Fibroblast of lung (primary cell): ENCODE measurements around the gene SLC35F4. TPM values are rescaled to one million over a fixed set of nuclear protein-coding genes. Genes with fewer than 3 reads are reported as not detected.
"Not testable (repeated sequence)": the region's sequence is repeated elsewhere in the genome, so short reads cannot be mapped to it uniquely, and the experiment has no call there.

ENCODE experiments used
- DNase-seq, 2 donors: peaks; one replicate each; pipeline versions ENCODE4 v3.0.0 to v3.0.0-alpha.2; 2010; ENCODE audit warnings: low read depth in 2 of 2
- H2AFZ ChIP-seq: 2 replicates; pipeline ENCODE4 v1.5.1; 2012; ENCODE audit warnings: low read length, control low read depth, inconsistent platforms
- H3K27ac ChIP-seq: 2 replicates; pipeline ENCODE4 v1.5.1; 2011; ENCODE audit warnings: low read length, control low read depth; ENCODE audit not compliant: insufficient read depth
- H3K27me3 ChIP-seq: 2 replicates; pipeline ENCODE4 v1.5.1; 2011; ENCODE audit warnings: mild to moderate bottlenecking, low read length; ENCODE audit not compliant: control insufficient read depth, insufficient read depth
- H3K36me3 ChIP-seq: 2 replicates; pipeline ENCODE4 v1.5.1; 2011; ENCODE audit warnings: low read length; ENCODE audit not compliant: control insufficient read depth, insufficient read depth
- H3K4me1 ChIP-seq: 2 replicates; pipeline ENCODE4 v1.5.1; 2011; ENCODE audit warnings: low read length; ENCODE audit not compliant: control insufficient read depth, insufficient read depth; ENCODE audit errors: extremely low read depth
- H3K4me2 ChIP-seq: 2 replicates; pipeline ENCODE4 v1.5.1; 2011; ENCODE audit warnings: low read length, control low read depth; ENCODE audit not compliant: insufficient read depth; ENCODE audit errors: extremely low read depth
- H3K4me3 ChIP-seq, 4 experiments: fragments of 200-600 bp in 1 of 4; sonication (generic) in 1 of 4; replicated peaks in 1 of 4; 2 replicates each; pipeline ENCODE4 v1.5.1; 2011 to 2016; ENCODE audit warnings: low read length in 4 of 4, low read depth in 3 of 4, mild to moderate bottlenecking in 3 of 4, control low read depth in 2 of 4, inconsistent platforms in 1 of 4, mixed read lengths in 1 of 4; ENCODE audit not compliant: insufficient read depth in 1 of 4; ENCODE audit errors: control extremely low read depth in 1 of 4
- H3K79me2 ChIP-seq: 2 replicates; pipeline ENCODE4 v1.5.1; 2012; ENCODE audit warnings: mild to moderate bottlenecking, low read length, inconsistent platforms; ENCODE audit not compliant: control insufficient read depth, insufficient read depth
- H3K9ac ChIP-seq: 2 replicates; pipeline ENCODE4 v1.5.1; 2011; ENCODE audit warnings: mild to moderate bottlenecking, low read length, control low read depth; ENCODE audit not compliant: insufficient read depth
- H3K9me3 ChIP-seq: 2 replicates; pipeline ENCODE4 v1.5.1; 2012; ENCODE audit warnings: low read depth, low read length; ENCODE audit not compliant: control insufficient read depth, insufficient read depth
- H4K20me1 ChIP-seq: 2 replicates; pipeline ENCODE4 v1.5.1; 2011; ENCODE audit warnings: low read length; ENCODE audit not compliant: control insufficient read depth, insufficient read depth; ENCODE audit errors: extremely low read depth
- CTCF ChIP-seq, 2 donors: IDR thresholded peaks in 1 of 2; conservative IDR thresholded peaks in 1 of 2; 1 replicate in 1 of 2; 2 replicates in 1 of 2; pipeline ENCODE4 v1.5.1; 2011 to 2012; ENCODE audit warnings: low read length in 2 of 2, control low read depth in 1 of 2, inconsistent platforms in 1 of 2, low read depth in 1 of 2, mild to moderate bottlenecking in 1 of 2
- EZH2 ChIP-seq: IDR thresholded peaks from 2 replicates; pipeline ENCODE4 v1.5.1; 2012; ENCODE audit warnings: low read length, control low read depth, mild to moderate bottlenecking; ENCODE audit errors: missing control alignments
- polyA plus RNA-seq, 2 donors: library from polyadenylated mRNA; depleted of rRNA in 1 of 2; stranded (reverse) in 1 of 2; unstranded in 1 of 2; fragments of >200 nt; gene quantifications; 2 replicates each; pipeline ENCODE4 v1.2.1, GENCODE V29; 2011 to 2012; ENCODE audit warnings: missing spikeins in 1 of 2
- total RNA-seq: library from RNA; depleted of rRNA; stranded (reverse); fragments of >200 nt; gene quantifications from 2 replicates; pipeline ENCODE4 v1.2.1, GENCODE V29; 2014

Gene SLC35F4
- total and polyA plus RNA-seq, 2 donors (not counting 1 experiment from before 2014, with no cell fraction given): not detected

GRCh38 chr14:57754527-57754926 lies 111.4 kb downstream of the SLC35F4 start:
- no peaks in the 10 kb centered on the region for H3K79me2 ChIP-seq
- no peak overlapping the region for H2AFZ ChIP-seq
- no peak overlapping the region for H3K27ac ChIP-seq
- H3K4me1 ChIP-seq: no peaks in the 10 kb centered on the region
- no peaks in the 10 kb centered on the region for H4K20me1 ChIP-seq
- no peak overlapping the region for H3K4me2 ChIP-seq
- TF ChIP-seq EZH2 (no peak), CTCF (conservative IDR thresholded peaks at IDR 0.05 in 1 of 2, IDR thresholded peaks at IDR 0.05 in 1 of 2; ENCODE audit: low read depth in 1 of 2, low read length in 2 of 2) (no peak)
- no peaks in the 10 kb centered on the region for H3K36me3 ChIP-seq
- H3K4me3 ChIP-seq: no peak overlapping the region
- no peaks in the 10 kb centered on the region for H3K27me3 ChIP-seq
- H3K9me3 ChIP-seq: no peaks in the 10 kb centered on the region
- no peak for DNase-seq
- no peak overlapping the region for H3K9ac ChIP-seq

GRCh38 chr14:57753821-57754220 lies 112.1 kb downstream of the SLC35F4 start:
- Histone ChIP-seq H3K4me1 (no peaks in the 10 kb centered on the region), H3K36me3 (no peaks in the 10 kb centered on the region), H3K4me3 (no peak overlapping the region), H2AFZ (no peak overlapping the region), H3K9ac (no peak overlapping the region), H3K9me3 (no peaks in the 10 kb centered on the region), H4K20me1 (no peaks in the 10 kb centered on the region), H3K27me3 (no peaks in the 10 kb centered on the region), H3K79me2 (no peaks in the 10 kb centered on the region), H3K4me2 (no peak overlapping the region), H3K27ac (no peak overlapping the region)
- DNase-seq: no peak
- TF ChIP-seq CTCF (conservative IDR thresholded peaks at IDR 0.05 in 1 of 2, IDR thresholded peaks at IDR 0.05 in 1 of 2; ENCODE audit: low read depth in 1 of 2, low read length in 2 of 2) (no peak), EZH2 (no peak)

GRCh38 chr14:57752142-57752695 lies 113.7 kb downstream of the SLC35F4 start:
- not testable (repeated sequence) for H3K27ac ChIP-seq, H3K9me3 ChIP-seq, H3K36me3 ChIP-seq, H3K4me1 ChIP-seq, H4K20me1 ChIP-seq, H3K4me3 ChIP-seq, DNase-seq, H3K79me2 ChIP-seq, H3K9ac ChIP-seq, H3K4me2 ChIP-seq, H2AFZ ChIP-seq, H3K27me3 ChIP-seq
